HG02885 (cell line): Measurements from ENCODE around the gene SHROOM3.

ENCODE experiments used
- ATAC-seq: cut with Tn5 transposase; IDR thresholded peaks from one replicate; pipeline ENCODE4 v1.9.1; 2021; ENCODE audit warnings: mild to moderate bottlenecking; ENCODE audit not compliant: unreplicated experiment, poor library complexity

SHROOM3 gene

DNA sequence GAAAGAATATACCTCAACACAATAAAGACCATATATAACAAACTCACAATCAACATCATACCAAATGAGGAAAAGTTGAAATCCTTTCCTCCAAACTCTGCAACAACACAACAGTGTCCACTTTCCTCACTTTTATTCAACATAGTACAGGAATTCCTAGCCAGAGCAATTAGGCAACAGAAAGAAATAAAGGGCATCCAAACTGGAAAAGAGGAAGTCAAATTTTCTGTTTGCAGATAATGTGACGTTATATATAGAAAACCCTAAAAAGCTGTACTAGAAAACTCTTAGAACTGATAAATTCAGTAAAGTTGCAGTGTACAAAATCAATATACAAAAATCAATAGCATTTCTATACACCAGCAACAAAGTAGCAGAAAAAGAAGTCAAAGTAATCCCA is 355.3 kb downstream of the SHROOM3 start:
- ATAC-seq = no peak

- no peak for ATAC-seq
These were observed 356.4 kb downstream of the SHROOM3 start for GRCh38 chr4:76791479-76791878.

DNA sequence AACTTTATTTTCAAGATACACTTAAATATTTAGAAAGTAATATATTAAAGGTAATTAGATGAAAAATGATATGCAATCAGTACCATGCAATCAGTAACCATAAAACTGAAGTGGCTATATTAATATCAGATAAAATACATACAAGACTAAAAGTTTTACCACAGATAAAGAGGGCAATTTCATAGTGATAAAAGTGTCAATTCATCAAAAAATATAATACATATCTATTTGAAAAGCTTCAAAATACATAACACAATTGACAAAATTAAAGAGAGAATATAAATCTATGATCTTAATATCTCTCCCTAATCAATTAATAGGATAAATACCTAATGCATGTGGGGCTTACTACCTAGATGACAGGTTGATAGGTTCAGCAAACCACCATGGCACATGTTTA is 357.4 kb downstream of the SHROOM3 start:
- ATAC-seq = no peak

- ATAC-seq = no peak
These were observed 360.2 kb downstream of the SHROOM3 start for GRCh38 chr4:76795243-76795642.

GRCh38 chr4:76799140-76799539 is 364.1 kb downstream of the SHROOM3 start:
- no peak for ATAC-seq

DNA sequence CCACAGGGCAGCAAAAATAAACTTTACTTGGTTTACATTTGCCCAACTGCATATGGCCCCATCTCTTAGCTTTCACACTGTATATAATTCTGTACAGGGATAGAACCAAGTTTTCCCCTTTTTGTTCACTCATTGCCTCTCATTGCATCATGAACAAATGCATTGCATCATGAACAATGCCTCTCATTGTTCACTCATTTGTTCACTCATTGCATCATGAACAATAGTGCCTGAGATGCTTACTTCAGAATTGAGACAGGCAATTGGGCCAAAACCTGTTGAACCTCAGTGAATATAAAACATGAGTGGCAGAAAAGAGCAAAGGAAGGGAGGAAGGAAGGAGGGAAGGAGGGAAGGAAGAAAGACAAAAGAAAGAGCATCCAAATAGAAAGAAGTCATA is 364.7 kb downstream of the SHROOM3 start:
- no peak for ATAC-seq

- ATAC-seq = peak; percentile 77
These were observed 365.9 kb downstream of the SHROOM3 start for GRCh38 chr4:76800902-76801301.

DNA sequence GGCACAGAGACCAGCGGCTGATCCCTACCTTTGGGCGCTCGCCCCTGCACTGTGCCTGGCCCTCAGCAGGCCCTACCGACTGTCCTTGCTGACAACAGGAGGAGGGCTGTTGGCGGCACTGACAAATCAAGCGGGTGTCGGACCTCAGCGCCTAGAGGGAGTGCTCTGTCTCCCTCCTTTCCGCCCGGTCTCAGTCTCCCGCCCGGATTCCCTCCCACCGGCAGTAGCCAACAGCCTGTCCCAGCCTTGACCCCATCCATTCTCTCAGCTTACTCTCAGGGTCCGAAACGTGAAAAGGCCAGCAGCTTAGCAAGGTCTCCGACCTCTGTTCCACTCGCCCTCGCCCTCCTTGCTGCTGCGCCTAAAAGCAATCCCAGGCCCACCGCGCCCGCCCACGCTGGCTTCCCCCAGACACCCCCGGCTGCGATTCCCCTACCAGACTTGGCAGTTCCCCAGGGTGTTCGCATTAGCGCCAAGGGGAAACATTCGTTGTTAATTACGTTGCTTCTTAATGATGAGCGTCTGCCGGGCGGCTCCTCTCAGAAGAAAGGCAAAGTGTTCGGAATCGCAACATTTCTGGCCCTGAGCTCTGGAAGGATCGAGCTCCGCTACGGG is 366.7 kb downstream of the SHROOM3 start:
- no peak for ATAC-seq

DNA sequence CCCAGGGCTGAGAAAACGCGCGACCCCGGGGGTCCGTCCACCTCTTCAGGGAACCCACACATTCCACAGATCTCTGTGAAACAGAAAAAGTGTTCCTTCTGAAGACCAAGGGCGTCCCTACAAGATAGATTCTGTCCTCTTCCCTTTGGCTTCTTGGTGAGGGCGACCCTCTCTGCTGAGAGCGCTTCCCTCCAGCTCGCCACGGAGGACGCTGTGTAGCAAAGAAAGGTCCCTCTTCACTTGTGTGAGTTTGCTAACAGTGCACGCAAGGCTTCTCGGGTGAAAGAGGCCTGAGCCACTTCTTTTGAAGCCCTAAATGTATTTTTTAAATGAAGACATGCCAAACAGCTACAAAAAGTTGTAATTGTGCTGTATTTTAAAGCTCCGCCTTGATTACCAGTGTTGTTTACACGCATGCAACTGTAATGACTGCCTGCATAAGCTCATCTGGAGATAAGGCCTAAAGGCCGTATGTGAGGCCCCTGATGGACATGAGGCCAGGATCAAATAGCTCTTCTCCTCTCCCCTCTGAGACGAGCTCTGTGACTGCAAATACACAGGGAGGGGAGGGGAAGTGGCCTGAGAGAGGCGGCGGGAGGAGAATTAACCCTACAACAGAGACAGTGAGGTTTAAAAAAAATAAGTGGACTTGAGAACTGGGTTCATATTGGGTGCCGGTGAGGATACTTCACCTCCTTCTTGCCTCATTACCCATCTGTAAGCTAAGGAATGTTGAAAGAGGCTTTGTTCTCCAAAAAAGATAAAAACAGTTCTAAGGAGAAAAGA is 367.4 kb downstream of the SHROOM3 start:
- no peak for ATAC-seq

DNA sequence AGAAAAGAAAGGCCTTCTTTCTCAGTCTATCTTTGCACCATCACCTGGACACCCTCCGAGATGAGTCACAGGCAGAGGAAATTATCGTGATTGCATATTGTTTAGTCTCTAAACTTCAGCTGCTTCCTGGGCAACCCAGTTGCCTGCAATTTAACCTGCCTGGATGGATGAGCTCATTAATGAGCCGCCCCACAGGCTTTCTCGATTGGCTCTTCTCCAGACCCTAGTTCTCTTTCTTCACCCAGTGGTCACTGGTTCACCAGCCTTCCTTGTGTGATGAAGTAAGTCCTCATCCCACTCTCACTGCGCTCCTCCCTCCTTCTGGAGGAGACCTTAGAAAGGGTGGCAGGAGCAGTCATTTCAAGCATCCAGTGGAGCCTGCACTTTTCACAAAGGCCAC is 368.5 kb downstream of the SHROOM3 start:
- ATAC-seq = no peak

- no peak for ATAC-seq
These were observed 369.1 kb downstream of the SHROOM3 start for GRCh38 chr4:76804096-76804495.

DNA sequence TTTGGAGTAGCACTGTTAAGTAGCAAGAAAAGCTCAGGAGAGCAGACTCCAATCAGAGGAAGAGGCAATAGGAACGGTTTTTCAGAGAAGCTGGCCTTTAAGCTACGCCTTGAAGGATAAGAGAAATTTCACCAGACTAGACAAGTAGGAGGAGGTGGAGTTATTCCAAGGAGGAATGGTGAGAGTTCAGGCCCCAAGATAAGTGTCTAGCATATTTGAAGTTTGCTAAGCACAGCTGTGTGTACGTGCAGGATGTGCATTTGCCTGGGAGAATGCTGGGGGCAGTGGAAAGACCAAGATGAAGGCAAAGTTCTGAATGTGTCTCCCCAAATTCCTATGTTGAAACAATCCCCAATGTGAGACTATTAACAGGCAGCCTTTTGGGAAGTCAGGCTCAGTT is 371.3 kb downstream of the SHROOM3 start:
- ATAC-seq = no peak

GRCh38 chr4:76806757-76807156 is 371.7 kb downstream of the SHROOM3 start:
- ATAC-seq = no peak

GRCh38 chr4:76809594-76810305 is 374.7 kb downstream of the SHROOM3 start:
- no peak for ATAC-seq

DNA sequence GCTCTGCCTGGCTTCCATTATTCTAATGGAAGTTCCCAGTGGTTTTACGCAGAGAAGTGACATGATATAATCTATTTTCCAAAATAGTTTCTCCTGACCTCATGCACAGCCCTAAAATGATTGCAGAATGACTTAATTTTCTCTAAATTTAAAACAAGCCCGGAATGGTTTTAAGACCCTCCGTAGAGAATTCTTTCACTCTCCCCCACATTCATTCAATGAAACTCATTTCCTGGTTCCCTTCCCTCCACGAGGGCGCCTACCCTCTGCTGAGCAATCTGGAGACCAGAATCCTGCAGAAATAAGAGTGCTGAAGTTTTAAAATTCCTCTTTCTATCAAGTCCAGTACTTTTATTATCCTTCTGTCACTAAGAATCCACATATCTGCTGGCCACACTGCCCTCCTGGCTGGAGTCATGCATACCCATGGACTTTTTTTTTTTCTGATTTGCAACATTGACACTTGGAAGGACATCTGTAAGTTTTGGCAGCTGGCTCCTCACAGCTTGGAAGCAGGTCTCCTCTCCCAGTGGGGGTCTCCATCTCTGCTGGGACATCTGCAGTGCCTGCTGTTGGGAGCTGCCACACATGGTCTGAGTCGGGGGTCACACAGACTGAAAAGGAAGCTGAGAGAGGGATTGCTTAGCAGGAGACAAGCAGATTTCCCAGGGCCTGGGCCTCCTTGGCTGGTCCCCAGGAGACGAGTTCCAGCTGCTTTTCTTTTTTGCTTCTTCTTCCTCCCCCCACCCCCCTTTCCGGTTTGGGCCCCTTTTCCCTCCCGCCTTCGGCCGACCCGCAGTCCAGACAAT is 376.8 kb downstream of the SHROOM3 start:
- no peak for ATAC-seq

DNA sequence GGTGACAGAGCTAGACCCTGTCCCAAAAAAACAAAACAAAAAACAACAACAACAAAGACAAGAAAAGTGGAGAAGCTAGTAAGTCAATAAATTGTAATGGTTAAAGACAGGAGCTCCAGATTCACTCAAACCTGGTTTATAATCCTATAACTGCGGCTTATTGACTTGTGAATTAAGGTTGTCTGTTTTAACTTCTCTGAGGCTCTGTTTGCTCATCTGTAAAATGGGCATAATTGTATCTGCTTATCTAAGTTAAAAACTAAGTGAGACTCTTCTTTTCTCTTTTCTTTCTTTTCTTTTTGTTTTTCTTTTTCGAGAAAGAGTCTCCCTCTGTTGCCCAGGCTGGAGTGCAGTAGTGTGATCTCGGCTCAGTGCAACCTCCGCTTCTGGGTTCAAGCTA is 378.0 kb downstream of the SHROOM3 start:
- ATAC-seq = no peak

- ATAC-seq = no peak
These were observed 386.6 kb downstream of the SHROOM3 start for GRCh38 chr4:76821641-76822040.

- ATAC-seq = no peak
These were observed 387.3 kb downstream of the SHROOM3 start for GRCh38 chr4:76822303-76822702.

GRCh38 chr4:76823495-76823894 is 388.5 kb downstream of the SHROOM3 start:
- ATAC-seq = no peak

DNA sequence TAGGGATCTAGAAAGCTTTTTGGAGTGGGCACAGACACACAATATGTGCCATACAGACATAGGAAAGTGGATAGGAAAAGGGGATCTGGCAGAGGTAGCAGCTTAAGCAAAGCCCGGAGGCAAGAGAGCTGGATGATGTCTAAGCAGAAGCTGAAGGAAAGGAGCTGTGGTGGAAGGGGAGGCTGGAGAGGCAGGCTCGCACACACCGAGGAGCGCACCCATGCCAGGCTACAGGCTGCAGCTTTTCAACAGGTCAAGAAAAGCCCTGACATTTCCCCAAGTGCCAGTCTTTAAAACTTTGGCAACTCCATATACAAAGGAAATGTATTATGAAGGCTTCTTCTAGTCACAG is 395.6 kb downstream of the SHROOM3 start:
- no peak for ATAC-seq
